Fibroblast of skin of right quadriceps (primary cell): ENCODE measurements around the gene DMKN.
"Not testable (repeated sequence)": the region's sequence is repeated elsewhere in the genome, so short reads cannot be mapped to it uniquely, and the experiment has no call there.

Experiments
- DNase-seq: peaks from one replicate; pipeline ENCODE4 v3.0.0-alpha.2; 2013

DMKN gene

GRCh38 chr19:35495107-35496064, 18.1 kb downstream of the DMKN start:
- DNase-seq = peak; percentile 49

GRCh38 chr19:35493971-35494370, 19.5 kb downstream of the DMKN start:
- no peak for DNase-seq

- DNase-seq = no peak
Observed at GRCh38 chr19:35491836-35492360, 21.6 kb downstream of the DMKN start.

- no peak for DNase-seq
Observed at GRCh38 chr19:35490364-35490763, 23.1 kb downstream of the DMKN start, which contains the start of gene KRTDAP. KRTDAP (minus strand) TSS chr19:35490464; CDS start chr19:35490442, 22 bp downstream.

GRCh38 chr19:35488677-35489076, 24.8 kb downstream of the DMKN start:
- DNase-seq = no peak

- no peak for DNase-seq
Observed at GRCh38 chr19:35487656-35488182, 25.7 kb downstream of the DMKN start.

- DNase-seq = no peak
Observed at GRCh38 chr19:35486268-35486708, 27.2 kb downstream of the DMKN start.

GRCh38 chr19:35484252-35485036, 29.0 kb downstream of the DMKN start:
- no peak for DNase-seq

GRCh38 chr19:35483089-35483488, 30.4 kb downstream of the DMKN start:
- DNase-seq = no peak

- DNase-seq = no peak
Observed at GRCh38 chr19:35478794-35479677, 34.4 kb downstream of the DMKN start.

GRCh38 chr19:35476149-35476548, 37.3 kb downstream of the DMKN start:
- DNase-seq = no peak

GRCh38 chr19:35474594-35474993, 38.9 kb downstream of the DMKN start:
- DNase-seq = not testable (repeated sequence)

- DNase-seq = no peak
Observed at GRCh38 chr19:35474104-35474503, 39.3 kb downstream of the DMKN start.

- DNase-seq = no peak
Observed at GRCh38 chr19:35471946-35472345, 41.5 kb downstream of the DMKN start.

GRCh38 chr19:35471075-35471474, 42.4 kb downstream of the DMKN start:
- not testable (repeated sequence) for DNase-seq

- no peak for DNase-seq
Observed at GRCh38 chr19:35470128-35470527, 43.3 kb downstream of the DMKN start.

GRCh38 chr19:35468637-35469036, 44.8 kb downstream of the DMKN start:
- DNase-seq = peak; percentile 7

GRCh38 chr19:35466259-35466658, 47.2 kb downstream of the DMKN start:
- no peak for DNase-seq

GRCh38 chr19:35462956-35463355, 50.5 kb downstream of the DMKN start:
- not testable (repeated sequence) for DNase-seq

GRCh38 chr19:35462476-35462953, 50.9 kb downstream of the DMKN start:
- no peak for DNase-seq

- DNase-seq = not testable (repeated sequence)
Observed at GRCh38 chr19:35461788-35462187, 51.7 kb downstream of the DMKN start.

- no peak for DNase-seq
Observed at GRCh38 chr19:35461060-35461459, 52.4 kb downstream of the DMKN start.
